Vagina (tissue), 2 donors: ENCODE measurements around the gene GANAB.

Source experiments
- CTCF ChIP-seq, 3 experiments: fragments of 450-650 bp in 2 of 3; fragments of 200-600 bp in 1 of 3; sonication (generic) in 1 of 3; IDR thresholded peaks; one replicate each; pipeline ENCODE4 v1.5.1; 2017 to 2019; ENCODE audit warnings: antibody characterized with exemption in 3 of 3, mild to moderate bottlenecking in 2 of 3, moderate library complexity in 2 of 3
- POLR2A ChIP-seq, 2 donors: fragments of 450-650 bp; IDR thresholded peaks; one replicate each; pipeline ENCODE4 v1.6.1; 2017; ENCODE audit warnings: antibody characterized with exemption in 2 of 2, mild to moderate bottlenecking in 2 of 2, moderate library complexity in 2 of 2
- POLR2AphosphoS5 ChIP-seq, 2 donors: sonication (generic); formaldehyde crosslinking; IDR thresholded peaks; one replicate each; pipeline ENCODE4 v1.9.0; 2017; ENCODE audit warnings: antibody characterized with exemption in 2 of 2, mild to moderate bottlenecking in 2 of 2, low read depth in 1 of 2; ENCODE audit not compliant: insufficient read depth in 1 of 2

- no peak for TF ChIP-seq CTCF (IDR thresholded peaks at IDR 0.05)
- TF ChIP-seq POLR2AphosphoS5 (IDR thresholded peaks at IDR 0.05; ENCODE audit: insufficient read depth in 1 of 2, low read depth in 1 of 2): peak; percentile 83 to 87
- TF ChIP-seq POLR2A (IDR thresholded peaks at IDR 0.05): no peak
Measured at GRCh38 chr11:62599069-62599696, 47.2 kb downstream of the GANAB start.
